Brain microvascular endothelial cell (primary cell): ENCODE data around the gene IFNAR2.

Source experiments
- DNase-seq: peaks from one replicate; pipeline ENCODE4 v3.0.0-alpha.2; 2020
- H3K27ac ChIP-seq: fragments of 250-450 bp; sonication (Bioruptor Pico); 2 replicates; pipeline ENCODE4 v1.5.1; 2020; ENCODE audit warnings: mild to moderate bottlenecking, moderate library complexity
- H3K27me3 ChIP-seq: fragments of 250-450 bp; sonication (Bioruptor Pico); replicated peaks from 2 replicates; pipeline ENCODE4 v1.5.1; 2020; ENCODE audit warnings: mild to moderate bottlenecking
- H3K36me3 ChIP-seq: fragments of 250-450 bp; sonication (Bioruptor Pico); replicated peaks from 2 replicates; pipeline ENCODE4 v1.5.1; 2020; ENCODE audit warnings: mild to moderate bottlenecking
- H3K4me3 ChIP-seq: 2 replicates; pipeline ENCODE4 v1.5.1; 2011; ENCODE audit warnings: low read depth, mild to moderate bottlenecking, control low read depth, low read length, moderate library complexity
- in situ Hi-C: cut with HindIII; loops from 2 replicates; pipeline ENCODE4 v1.10.0; 2017; ENCODE audit warnings: low sequenced_read_pairs, low pct_ligation_motif_present
- TF ChIP-seq, protein P1 (sequence below): IDR thresholded peaks from 2 replicates; pipeline ENCODE4 v1.5.1; 2011; ENCODE audit warnings: low read depth, mild to moderate bottlenecking, moderate library complexity, low read length, control low read depth, inconsistent platforms; ENCODE audit errors: missing control alignments

Gene IFNAR2

DNA sequence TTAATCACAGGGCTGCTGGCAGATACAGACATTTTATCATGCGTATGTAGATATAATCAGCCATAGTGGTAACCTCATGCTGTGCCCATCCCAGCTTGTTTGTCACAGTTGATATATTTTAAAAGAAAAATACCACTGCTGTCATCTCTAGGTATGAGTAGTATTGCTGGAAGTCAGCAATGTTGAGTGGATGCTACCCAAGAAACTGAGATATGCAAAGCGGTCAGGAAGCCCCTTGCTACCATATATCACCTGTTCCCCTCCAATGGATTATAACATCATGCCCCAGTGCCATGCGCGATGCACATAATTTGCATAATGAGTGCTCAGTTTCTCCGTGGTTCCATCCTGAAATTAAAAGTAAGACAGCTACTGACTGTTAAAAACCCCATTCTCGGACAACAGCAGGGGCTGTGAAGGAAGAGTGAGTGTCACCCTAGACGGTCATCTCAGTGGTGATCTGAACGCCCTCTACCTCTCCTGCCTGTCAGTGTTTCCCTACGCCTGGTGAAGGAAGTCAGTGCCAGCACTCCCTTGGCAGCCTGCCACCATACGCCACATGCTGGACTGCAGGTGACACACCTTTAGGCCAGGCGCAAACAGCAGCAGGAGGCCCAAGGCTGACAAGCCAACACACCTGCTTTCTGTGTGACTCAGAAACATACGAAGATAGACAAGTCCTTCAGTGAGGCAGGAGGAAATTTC is 39.2 kb downstream of the IFNAR2 start:
- Histone ChIP-seq H3K36me3 (no peaks in the 10 kb centered on the region), H3K27ac (no peak overlapping the region), H3K4me3 (no peak overlapping the region), H3K27me3 (no peaks in the 10 kb centered on the region)
- TF ChIP-seq, protein P1, sequence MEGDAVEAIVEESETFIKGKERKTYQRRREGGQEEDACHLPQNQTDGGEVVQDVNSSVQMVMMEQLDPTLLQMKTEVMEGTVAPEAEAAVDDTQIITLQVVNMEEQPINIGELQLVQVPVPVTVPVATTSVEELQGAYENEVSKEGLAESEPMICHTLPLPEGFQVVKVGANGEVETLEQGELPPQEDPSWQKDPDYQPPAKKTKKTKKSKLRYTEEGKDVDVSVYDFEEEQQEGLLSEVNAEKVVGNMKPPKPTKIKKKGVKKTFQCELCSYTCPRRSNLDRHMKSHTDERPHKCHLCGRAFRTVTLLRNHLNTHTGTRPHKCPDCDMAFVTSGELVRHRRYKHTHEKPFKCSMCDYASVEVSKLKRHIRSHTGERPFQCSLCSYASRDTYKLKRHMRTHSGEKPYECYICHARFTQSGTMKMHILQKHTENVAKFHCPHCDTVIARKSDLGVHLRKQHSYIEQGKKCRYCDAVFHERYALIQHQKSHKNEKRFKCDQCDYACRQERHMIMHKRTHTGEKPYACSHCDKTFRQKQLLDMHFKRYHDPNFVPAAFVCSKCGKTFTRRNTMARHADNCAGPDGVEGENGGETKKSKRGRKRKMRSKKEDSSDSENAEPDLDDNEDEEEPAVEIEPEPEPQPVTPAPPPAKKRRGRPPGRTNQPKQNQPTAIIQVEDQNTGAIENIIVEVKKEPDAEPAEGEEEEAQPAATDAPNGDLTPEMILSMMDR, result no peak
- in situ Hi-C loops, result no loop called here
- no peak for DNase-seq

DNA sequence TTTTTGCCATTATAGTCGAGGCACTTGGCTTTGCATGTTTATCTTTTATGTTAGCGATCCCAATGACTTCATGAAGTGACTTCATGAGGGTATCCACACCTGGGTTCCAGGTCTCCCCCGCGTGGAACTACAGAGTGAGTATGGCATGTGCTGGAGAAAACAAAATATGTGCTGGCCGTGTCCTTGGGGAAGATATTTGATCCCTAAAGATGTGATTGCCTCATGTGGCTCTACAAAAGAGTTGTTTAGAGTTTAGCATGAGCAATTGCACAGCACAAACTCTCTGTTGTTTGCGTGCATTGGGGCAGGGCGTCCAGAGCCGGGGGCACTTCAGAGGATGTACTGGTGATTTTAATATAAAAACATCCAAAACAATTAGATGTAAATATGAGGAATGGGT is 41.2 kb downstream of the IFNAR2 start:
- Histone ChIP-seq H3K4me3 (no peak overlapping the region), H3K27ac (no peak overlapping the region), H3K27me3 (no peaks in the 10 kb centered on the region), H3K36me3 (no peaks in the 10 kb centered on the region)
- DNase-seq, result no peak
- TF ChIP-seq, protein P1, result no peak
- in situ Hi-C loops, result no loop called here

DNA sequence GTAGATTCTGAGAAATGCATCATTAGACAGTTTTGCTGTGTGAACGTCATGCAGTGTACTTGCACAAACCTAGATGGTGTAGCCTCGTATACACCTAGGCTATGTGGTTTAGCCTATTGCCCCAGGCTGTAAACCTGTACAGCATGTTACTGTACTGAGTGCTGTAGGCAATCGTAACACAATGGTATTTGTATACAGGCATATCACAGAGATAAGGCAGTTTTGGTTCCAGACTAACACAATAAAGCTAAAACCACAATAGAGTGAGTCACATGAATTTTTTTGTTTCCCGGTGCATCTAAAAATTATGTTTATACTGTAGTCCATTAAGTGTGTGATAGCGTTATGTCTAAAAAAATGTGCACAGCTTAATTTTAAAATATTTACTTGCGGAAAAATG is 43.3 kb downstream of the IFNAR2 start:
- no peaks in the 10 kb centered on the region for H3K27me3 ChIP-seq
- peaks cover 3% of the 10 kb centered on the region for H3K36me3 ChIP-seq
- no peak overlapping the region for H3K27ac ChIP-seq
- in situ Hi-C loops, result no loop called here
- peak; percentile 14 for DNase-seq
- TF ChIP-seq, protein P1, result no peak
- H3K4me3 ChIP-seq, result no peak overlapping the region

DNA sequence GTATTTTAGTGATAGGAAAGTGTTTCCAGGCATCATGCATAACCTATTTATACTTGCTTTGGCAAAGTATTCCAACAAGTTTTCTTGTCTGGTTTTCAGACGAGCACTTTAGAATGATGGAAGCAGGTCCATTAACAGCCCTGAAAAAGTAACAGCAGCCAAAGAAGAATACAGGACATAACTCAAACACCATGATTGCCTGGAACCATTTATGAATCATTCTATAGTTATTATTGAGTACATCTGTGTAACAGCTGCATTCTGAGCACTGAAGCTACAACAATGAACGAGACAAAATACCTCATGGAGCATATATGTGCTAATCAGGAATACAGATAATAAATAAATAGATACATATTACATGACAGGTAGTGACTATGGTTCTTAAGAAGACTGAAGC is 49.0 kb downstream of the IFNAR2 start:
- TF ChIP-seq, protein P1, result no peak
- peaks cover 13% of the 10 kb centered on the region for H3K36me3 ChIP-seq
- H3K27me3 ChIP-seq, result no peaks in the 10 kb centered on the region
- no peak overlapping the region for H3K4me3 ChIP-seq
- in situ Hi-C loops, result no loop called here
- DNase-seq, result no peak
- H3K27ac ChIP-seq, result no peak overlapping the region

DNA sequence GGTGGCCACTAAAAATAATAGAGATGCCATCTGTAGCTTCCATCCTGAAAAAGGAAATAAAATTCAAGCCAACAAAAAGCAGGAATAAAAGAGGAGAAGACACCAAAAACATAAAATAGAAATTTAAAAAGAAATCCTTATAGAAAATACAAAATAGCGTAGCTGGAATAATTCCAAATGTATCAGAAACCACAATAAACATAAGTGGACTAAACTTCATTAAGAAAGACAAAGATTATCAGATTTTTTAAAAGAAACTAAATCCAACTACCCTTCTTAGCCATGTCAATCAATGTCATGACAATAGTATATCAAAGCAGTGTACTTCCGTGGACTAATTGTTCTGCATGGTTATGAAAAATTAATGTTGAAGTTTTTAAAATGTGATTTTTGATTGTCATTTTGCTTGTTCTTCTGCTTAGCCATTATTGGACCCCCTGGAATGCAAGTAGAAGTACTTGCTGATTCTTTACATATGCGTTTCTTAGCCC is 49.6 kb downstream of the IFNAR2 start:
- TF ChIP-seq, protein P1, result no peak
- H3K4me3 ChIP-seq, result no peak overlapping the region
- no peak for DNase-seq
- in situ Hi-C loops, result no loop called here
- no peak overlapping the region for H3K27ac ChIP-seq
- H3K27me3 ChIP-seq, result no peaks in the 10 kb centered on the region
- peaks cover 16% of the 10 kb centered on the region for H3K36me3 ChIP-seq
